Mucosa of gallbladder (tissue), 1 donor: Measurements from ENCODE around the gene SETBP1. TPM values are rescaled to one million over a fixed set of nuclear protein-coding genes. Genes with fewer than 3 reads are reported as not detected.
A peak's percentile ranks its signal among the peaks of the same experiment; 100 is the strongest.

Experiments
- DNase-seq: peaks from one replicate; pipeline ENCODE4 v3.0.0-alpha.2; 2020; ENCODE audit warnings: low spot score
- total RNA-seq: library from RNA; stranded (reverse); gene quantifications from one replicate; pipeline ENCODE4 v1.2.1, GENCODE V29; 2021
- donor health status: DM: no; HTN: no; CAD: no.

The SETBP1 gene
- total RNA-seq, 1 donor from 2014 or later, result 36.2 TPM

DNA sequence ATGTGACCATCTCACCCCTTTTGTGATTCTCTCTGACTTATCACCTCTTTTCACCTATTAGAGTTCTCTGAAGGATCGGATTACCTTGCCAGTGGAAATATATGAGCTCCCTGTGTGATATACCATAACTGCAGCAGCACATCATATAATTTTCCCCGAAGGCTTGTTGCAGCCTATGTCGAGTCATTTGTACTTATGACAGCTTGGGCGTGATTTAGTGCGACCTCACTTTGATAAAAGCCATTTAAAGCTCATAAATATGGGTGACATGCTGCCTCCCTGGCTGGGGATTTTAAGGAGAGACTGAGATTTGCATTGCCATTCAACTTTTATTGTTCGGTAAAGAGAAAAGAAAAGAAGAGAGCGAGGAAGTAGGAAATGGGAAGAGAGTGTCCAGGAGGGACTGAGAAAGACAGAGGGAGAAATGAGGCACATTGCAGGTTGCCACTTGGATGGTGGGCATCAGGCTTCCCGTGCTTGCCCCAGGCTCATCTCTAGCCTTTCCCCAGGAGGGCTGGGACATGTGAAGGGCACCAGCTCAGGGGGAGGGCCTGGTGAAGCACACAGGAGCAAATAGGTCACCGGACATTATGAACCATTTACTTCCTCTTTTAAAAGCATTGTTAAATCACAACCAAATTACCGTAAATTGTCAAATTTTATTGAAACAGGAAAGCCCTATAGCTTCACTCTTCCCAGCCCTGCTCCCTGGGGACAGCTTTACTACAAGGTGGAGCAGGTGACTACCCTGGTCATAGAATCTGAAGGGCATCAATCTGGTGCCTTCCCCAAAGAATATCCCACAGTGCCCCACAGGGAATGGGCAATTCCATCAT lies 161.3 kb downstream of the SETBP1 start:
- no peak for DNase-seq

DNA sequence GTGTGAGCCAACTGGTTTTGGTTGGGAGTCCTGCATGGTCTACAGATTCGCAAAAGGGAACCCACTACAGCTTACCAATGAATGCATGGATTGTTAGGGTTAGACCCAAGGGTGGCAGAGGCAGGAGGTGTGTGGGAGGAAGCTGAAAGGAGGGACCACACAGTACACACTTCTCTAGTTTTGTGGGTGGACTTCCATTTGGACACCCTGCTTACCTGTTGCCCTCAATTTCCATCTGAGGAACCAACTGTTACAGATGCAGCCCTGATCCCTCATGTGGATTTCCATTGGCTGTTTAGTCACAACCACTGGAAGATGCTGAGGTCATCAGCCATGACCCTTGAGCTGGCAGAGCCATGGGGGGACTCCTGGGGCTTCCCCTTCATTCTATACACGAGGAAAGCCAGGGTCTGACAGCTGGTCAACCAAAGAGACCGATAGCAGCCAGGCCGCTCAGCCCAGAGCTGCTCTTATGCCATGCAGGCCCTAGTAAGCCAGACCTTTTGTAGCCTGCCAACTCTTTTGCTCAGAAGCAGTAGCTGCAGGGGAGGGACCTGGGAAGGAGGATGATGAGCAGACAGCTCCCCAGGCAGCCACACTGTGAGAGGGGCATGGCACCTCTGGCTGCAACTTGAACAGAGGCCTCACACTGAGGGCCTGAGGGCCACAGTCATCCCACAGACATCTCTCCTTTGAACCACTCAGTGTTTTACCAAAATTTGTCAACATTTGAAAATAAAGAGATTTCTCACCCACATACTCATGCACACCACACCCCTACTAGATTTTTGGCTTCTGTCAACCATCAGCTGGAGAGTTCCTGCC lies 162.1 kb downstream of the SETBP1 start:
- no peak for DNase-seq

DNA sequence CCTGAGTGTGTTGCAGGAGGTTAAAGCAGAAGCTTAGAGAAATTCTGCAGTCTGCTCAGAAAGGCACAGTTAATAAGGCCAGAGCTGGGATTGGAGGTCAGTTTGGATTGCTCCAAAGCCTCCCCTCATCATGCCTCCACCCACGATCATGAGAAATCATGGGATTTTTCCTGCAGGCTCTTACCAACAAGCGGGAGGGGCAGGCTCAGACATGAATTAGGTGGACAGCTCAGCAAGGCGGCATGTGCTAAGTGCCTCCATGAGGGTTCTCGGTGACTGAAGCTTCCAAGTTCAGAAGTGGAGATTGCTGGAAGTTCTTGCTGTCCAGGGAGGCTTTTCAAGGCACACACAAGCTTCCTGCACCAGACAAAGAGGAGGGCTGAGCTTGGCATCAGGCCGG lies 163.8 kb downstream of the SETBP1 start:
- DNase-seq, result no peak

DNA sequence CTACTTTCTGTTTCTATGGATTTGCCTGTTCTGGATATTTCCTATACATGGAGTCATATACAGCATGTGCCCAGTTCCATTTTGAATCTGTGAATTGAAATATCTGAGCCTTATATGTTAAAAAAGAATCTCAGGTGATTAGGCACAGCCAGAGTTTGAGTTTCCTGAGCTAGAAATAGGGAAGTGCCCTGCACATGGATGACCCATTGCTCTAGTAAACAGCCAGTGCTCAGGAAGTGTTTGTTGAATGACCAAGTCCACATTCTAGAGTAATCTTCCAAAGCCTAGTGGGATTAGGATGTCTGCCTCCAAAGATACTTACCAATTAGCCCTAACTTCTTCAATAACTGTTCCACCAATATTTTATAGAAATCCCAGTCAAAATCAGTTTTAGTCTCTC lies 165.8 kb downstream of the SETBP1 start:
- DNase-seq, result no peak

DNA sequence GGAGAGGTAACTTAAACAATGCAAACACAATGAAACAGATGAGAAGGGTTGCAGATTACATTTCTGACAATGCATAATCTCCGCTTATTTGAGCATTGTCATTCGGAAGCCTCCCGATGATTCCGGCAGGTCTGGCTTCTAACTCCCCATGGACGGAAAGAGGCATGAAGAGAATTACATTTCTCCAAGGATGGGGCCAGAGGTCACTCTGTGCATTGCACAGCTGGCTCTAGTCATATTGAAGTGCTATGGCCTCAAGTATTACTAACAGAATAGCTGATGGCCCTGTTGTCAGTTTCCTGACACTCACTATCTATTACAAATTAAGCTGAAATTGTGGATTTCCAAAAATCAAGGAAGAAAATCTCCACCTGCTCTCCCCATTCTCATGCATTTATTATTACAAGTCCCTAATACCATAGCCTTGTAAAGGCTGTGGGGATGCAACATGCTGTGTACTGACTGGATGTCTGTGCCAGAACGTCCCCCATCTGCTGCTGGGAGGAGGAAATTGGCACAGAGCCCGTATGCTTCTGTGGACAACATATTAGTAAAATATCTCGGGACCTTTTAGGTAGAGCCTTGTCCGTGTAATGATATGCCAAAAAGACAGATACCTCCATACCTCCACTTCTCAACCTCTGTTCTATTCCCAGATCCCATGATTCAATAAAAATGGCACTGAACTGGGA lies 168.1 kb downstream of the SETBP1 start:
- peak; percentile 16 for DNase-seq

DNA sequence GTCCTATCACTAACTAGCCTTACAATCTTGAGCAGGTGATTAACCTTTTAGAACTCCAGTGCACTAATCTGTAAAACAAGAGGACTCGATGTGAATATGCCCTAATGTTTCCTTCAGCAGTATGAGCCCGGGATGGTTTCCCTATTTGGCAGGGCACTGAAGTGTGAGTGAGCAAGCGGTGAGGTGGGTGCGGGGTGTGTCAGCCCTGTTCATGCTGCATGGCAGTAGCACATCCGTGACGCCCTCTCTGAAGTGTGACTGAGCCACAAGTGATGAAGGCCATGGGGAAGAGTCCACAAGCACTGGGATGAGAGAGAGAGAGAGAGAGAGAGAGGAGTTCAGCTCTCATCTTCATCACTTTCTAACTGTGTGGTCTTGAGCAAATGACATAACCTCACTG lies 168.7 kb downstream of the SETBP1 start:
- DNase-seq, result no peak

DNA sequence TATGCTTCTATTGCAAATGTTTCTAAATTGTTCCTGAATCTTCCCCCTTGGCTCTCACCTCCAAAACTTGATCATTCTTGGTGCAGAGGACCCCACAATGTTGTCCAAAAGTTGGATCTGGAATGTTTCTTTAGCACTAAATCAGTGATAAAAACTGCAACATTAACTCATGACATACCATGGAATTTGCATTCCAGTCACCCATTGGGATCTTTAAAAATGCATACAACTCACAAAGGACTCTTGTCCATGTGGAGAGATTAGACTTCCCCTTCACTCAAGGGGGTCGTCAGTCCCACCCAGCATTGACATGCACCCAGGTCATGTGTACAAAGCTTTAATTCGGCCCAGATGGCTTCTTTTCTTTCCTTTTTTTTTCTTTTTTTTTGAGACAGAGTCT lies 169.3 kb downstream of the SETBP1 start:
- DNase-seq, result no peak

DNA sequence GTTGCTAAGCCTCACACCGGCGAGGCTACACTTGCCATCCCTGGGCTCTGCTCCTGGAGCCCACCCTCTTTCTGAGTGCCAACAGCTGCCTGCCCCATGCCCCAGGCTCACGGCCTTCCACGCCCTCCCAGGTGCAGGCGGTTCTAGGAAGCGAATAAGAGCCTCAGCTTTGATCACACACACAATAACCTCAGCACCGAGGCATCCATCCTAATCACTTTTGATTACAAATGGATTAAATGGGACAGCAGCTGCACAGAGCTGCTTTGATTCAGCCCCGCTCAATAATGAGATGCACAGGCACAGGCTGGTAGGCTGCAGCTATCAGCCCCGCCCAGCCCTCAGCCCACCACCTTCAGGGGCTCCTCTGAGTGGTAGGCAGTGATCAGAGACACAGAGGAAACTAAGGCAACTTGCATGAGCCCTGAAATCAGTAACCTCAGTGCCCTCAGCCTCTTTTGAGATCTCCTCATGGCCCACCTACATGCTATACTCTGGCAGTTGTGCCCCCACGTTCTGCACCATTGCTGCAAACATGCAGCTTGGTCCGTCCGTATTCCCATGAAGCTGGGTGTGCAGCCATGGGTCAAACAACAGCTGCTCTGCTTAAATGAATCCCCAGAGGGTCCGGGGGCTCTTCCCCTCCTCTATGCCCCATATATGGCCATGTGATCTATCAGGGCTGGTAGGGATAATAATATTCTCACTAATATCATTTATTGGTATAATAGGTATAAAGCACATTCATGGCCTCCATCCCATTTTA lies 171.4 kb downstream of the SETBP1 start:
- no peak for DNase-seq

DNA sequence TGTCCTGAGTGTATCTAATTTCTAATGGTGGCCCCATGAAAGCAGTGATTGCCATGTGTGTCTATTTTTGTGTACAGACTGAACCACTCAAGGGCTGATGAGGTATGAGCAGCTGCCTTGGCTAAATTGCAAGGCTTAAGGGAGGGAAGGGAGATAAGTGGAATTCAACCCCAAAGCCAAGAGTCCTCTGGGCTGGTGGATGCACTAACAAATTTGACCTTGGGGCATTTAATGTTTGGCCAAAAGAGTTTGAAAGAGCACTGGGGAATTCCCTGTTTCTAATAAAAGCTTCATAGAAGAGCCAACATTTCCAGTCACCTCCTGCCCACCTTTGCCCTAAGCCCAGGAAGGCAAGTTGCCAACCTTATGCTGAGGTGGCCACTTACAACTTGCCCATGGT lies 172.1 kb downstream of the SETBP1 start:
- DNase-seq, result no peak

DNA sequence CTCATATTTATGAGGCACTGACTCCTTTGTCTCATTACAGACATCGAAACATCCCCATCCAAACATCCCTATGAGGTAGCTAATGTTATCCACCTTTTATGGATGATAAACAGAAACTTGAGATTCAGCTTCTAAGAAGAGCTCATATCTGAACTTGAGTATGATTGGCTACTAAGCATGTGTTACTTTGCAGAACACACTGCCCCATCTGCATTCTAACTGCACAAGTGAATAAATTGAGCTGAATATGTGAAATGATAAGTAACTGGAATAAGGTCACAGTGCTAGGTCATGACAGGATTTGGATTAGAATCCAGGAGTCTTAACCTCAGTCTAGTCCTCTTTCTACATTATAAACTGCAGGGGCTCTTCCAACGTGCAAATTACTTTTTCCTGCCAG lies 172.7 kb downstream of the SETBP1 start:
- DNase-seq, result no peak

DNA sequence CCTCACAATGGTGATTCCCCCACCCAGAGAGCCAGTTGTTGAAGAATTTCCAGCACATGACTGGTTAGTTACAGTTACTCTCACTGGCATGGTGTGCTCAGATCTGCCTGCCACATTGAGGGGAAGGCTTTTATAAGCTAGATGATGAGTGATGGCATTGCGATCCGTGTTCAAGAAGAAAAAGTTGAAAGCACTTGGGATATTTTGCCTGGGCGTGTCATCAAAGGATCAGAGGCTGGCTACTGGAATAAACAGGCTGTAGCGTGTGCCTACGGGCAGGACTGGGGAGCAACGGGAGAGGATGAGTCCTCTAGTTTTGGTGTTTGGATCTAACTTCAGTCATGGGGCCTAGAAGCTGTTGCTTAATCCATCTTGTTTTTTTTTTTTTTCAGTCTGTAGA lies 175.0 kb downstream of the SETBP1 start:
- no peak for DNase-seq

DNA sequence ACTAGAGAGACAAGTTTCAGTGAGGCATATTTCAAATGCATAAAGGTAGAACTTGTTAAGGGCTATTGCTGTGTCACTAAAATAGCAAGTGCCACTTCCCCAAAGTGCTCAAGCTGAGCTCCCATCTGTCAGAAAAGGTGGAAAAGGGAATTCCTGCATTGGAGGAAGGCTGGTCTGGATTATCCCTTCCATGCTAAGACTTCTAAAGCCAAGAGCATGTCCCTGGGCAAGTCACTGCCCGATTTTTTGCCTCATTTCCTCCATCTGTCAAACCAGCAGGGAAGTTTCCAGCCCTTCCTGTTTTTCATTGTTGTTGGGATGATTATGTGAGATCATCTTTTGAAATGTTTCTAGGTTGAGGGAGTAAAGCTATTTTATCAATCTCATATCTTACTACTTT lies 175.5 kb downstream of the SETBP1 start:
- no peak for DNase-seq

DNA sequence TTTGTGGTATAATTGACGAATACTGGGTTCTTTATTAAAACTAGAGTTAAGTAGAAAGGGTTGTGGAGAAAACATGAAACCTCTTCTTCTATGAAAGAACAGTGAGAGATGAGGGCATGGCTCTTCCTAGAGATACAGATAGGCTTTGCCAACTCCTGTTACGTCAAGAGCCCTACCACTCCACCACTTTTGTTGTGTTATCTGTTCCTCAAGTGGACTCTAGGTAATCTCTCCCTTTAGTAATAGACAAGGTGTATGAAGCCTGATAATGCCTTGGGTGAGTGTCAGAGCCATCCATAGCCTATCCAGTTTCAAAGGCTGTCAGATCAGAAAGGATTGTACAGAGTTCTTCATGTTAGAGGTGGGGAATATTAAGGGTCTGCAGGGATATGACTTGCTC lies 176.4 kb downstream of the SETBP1 start:
- no peak for DNase-seq

DNA sequence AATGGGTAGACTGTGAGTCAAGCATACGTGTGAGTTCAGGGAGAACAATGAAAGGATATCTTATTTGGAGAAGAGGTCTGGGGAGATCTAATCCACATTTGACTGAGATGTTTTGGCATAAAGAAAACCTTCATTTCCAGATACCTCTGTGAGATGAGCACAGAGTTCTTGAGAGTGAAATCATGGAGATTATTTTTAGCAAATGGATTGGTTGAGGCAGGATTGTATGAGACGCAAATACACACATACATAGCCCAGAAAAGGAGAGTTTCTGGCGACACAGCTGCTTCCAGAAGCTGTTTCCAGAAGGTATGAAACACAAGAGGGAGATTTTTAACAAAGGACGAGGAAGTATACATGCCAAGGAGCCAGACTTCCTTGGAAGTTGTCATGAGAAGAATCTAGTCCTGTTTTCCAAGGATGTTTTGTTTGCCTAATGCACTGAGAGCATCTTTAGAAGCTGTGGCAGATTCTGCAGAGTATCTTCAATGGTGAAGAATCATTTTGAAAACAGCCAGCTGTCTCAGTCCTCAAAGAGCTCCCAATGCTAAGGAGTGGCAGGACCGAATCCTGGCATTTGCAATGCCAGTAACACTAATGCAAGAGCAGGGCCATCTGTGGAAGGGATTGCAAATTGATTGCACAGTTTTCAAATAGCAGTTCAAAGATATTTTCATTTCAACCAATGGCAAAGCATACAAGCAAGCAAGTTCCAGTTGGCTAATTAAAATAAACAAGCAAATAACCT lies 177.2 kb downstream of the SETBP1 start:
- no peak for DNase-seq

DNA sequence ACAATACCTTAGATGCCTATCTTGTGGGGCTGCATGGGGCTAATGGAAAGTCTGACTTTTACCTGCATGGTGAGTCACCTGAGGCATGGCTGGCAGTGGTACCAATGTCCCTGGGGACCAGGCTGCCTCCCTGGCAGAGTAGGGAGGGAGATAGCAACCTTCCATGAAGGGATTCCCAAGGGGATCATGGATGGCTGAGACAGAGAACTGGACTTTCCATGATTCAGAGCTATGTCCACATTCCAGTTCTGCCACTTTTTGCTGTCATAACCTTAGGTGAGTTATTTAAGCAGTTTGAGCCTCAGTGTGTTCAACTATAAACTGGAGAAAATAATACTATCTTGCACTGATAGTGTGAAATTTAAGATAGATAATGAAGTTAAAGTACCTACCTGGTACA lies 178.6 kb downstream of the SETBP1 start:
- DNase-seq, result no peak

DNA sequence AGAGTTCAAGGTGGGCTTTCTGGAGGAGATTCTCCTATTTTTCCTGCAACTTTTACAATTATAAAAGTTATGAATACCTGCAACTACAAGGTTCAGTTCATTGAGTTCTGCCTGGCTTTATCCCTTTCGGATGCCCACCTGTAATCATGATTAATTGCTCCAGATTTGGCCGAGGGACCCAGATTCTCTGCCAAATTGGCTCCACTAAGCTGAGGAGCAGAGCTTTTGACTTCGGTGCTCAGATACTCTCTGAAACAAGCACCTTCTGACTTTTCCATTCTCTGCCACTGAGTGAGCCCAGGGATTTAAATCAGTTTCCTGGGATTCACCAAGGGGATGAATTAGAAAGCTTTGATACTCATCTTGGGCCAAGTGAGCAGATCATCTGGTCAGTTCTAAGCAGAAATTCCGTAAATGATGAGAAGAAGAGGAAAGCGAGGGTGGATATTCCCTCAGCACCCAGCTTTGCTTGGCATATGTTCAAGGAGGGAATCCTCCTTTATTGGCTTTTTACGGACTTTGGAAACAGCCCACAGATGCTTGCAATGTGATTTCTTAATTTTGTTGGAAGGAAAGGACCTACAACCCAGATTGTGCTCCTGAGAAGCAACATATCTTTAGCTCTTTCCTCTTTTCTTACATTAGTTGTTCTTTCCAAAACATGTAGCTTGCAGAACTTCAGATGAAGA lies 179.2 kb downstream of the SETBP1 start:
- DNase-seq, result no peak

DNA sequence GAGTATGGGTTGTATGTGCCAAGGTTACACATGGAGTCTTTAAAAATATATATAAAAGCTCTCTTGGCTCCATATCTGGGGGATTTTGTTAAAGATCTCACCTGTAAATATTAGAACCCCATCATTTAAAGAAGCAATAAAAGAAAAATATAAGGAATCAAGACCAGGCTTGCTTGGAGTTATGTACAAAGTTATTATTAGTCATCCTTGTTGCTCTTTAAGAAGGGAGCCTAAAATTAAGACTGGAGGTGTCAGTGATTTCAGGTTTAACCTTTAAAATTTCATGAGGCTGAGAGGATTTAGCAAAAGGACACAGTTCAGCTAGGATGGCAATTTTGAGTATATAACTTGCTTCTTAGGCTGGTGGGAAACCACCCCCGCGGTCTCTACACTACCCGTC lies 181.4 kb downstream of the SETBP1 start:
- no peak for DNase-seq

DNA sequence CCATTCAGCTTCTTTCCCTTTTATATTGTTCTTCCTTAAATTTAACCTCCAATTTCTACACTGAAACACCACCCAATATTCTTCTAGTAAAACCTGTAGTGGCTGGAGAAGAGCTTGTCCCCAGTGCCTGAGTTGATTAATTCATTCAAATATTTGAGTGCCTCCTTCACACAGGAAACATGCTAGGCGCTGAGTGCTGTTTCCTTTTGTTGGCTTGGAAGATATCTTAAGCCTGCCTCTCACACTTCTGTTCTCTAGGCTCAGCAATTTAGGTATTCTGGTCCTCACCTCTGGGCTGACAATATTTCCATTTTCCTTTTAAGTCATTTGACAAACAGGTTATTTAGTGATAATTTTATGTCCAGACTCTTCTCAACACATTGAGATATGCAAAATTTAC lies 185.4 kb downstream of the SETBP1 start:
- DNase-seq, result no peak

DNA sequence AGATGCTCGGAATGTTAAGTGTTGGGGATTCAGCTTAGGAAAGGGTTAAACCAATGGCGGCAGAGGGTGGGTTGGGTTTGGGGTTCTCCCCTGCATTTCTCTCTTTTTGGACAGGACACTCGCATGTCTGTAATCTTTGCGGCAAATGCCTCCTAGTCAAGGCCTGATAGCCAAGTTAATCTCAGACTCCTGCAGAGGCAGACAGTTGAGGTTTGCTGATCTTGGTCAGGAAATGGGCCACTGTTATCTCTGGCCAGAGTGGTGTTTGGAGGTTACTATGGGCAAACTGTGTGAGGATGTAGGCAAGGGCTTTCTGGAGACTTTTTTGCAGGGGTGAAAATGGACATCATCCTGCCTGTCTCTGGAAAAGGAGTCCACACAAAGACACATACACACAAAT lies 188.8 kb downstream of the SETBP1 start:
- no peak for DNase-seq
